Upper lobe of right lung (tissue), 1 donor: ENCODE data around the gene CDHR1. TPM values are rescaled to one million over a fixed set of nuclear protein-coding genes. Genes with fewer than 3 reads are reported as not detected.

Experiments
- ATAC-seq: fragments of 200-7000 bp; cut with Tn5 transposase; one replicate; pipeline ENCODE4 v1.9.1; 2020; ENCODE audit warnings: mild to moderate bottlenecking, moderate library complexity
- DNase-seq: peaks from one replicate; pipeline ENCODE4 v3.0.0-alpha.2; 2020
- H3K27ac ChIP-seq: fragments of 200-600 bp; one replicate; pipeline ENCODE4 v1.8.0; 2022
- H3K27me3 ChIP-seq: fragments of 200-600 bp; one replicate; pipeline ENCODE4 v1.8.0; 2022; ENCODE audit warnings: mild to moderate bottlenecking
- H3K36me3 ChIP-seq: fragments of 200-600 bp; one replicate; pipeline ENCODE4 v1.8.0; 2022
- H3K4me1 ChIP-seq: fragments of 200-600 bp; one replicate; pipeline ENCODE4 v1.8.0; 2022
- H3K4me3 ChIP-seq: fragments of 200-600 bp; one replicate; pipeline ENCODE4 v1.8.0; 2022; ENCODE audit warnings: mild to moderate bottlenecking
- H3K9me3 ChIP-seq: fragments of 200-600 bp; one replicate; pipeline ENCODE4 v1.8.0; 2022
- intact Hi-C: fragments of 100-400 bp; cut with DNase I; formaldehyde crosslinking; loops from one replicate; pipeline ENCODE4 v1.11.0; 2022
- total RNA-seq: library from RNA; stranded (reverse); fragmentation: NEBNext Ultra II Directional; extraction: Animal tissue kit (Norgen Biotek cat#: 25700); gene quantifications from one replicate; pipeline ENCODE4 v1.2.1, GENCODE V29; 2021
- TF ChIP-seq, protein P1 (sequence below): fragments of 200-600 bp; IDR thresholded peaks from one replicate; pipeline ENCODE4 v1.8.0; 2022; ENCODE audit warnings: antibody characterized with exemption
- donor health status: DM: no; HTN: yes; CAD: no; lungs with severe emphysema.

CDHR1 gene
- total RNA-seq, 1 donor from 2014 or later, result 0.35 TPM

DNA sequence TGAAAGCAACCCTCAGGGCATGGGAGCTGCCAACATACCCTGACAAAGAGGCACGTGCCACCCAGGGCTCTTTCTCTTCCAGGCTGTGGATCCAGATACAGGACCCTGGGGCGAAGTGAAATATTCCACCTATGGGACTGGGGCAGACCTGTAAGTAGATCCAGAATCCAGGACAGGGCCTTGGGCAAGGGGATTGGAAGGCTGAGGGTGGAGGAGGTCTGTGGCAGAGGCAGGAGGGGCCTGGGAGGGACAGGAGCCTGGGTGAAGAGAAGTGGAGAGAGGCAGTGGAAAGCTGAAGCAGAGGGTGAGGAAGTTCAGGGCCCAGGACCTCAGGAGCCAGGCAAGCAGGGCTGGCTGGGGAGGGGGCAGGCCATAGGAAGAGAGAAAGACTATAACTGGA lies 17.2 kb downstream of the CDHR1 start:
- intact Hi-C loops, result no loop called here
- peaks cover 5% of the 10 kb centered on the region for H3K27me3 ChIP-seq
- H3K4me1 ChIP-seq, result no peaks in the 10 kb centered on the region
- TF ChIP-seq, protein P1, sequence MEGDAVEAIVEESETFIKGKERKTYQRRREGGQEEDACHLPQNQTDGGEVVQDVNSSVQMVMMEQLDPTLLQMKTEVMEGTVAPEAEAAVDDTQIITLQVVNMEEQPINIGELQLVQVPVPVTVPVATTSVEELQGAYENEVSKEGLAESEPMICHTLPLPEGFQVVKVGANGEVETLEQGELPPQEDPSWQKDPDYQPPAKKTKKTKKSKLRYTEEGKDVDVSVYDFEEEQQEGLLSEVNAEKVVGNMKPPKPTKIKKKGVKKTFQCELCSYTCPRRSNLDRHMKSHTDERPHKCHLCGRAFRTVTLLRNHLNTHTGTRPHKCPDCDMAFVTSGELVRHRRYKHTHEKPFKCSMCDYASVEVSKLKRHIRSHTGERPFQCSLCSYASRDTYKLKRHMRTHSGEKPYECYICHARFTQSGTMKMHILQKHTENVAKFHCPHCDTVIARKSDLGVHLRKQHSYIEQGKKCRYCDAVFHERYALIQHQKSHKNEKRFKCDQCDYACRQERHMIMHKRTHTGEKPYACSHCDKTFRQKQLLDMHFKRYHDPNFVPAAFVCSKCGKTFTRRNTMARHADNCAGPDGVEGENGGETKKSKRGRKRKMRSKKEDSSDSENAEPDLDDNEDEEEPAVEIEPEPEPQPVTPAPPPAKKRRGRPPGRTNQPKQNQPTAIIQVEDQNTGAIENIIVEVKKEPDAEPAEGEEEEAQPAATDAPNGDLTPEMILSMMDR, result no peak
- H3K4me3 ChIP-seq, result no peak overlapping the region
- H3K27ac ChIP-seq, result no peak overlapping the region
- ATAC-seq (no peak), DNase-seq (no peak)
- H3K36me3 ChIP-seq, result no peaks in the 10 kb centered on the region
- no peaks in the 10 kb centered on the region for H3K9me3 ChIP-seq

DNA sequence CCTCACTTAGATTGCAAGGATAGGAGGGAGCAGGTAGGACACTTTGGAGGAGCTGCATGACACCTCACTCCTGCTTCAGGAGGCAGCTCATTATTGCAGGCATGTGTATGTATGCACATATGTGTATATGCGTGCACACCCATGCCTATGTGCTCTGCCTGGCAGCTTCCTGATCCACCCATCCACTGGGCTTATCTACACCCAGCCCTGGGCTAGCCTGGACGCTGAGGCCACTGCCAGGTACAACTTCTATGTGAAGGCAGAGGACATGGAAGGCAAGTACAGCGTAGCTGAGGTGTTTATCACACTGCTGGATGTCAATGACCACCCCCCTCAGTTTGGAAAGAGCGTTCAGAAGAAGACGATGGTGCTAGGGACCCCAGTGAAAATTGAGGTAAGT lies 17.7 kb downstream of the CDHR1 start:
- no peak for ATAC-seq

DNA sequence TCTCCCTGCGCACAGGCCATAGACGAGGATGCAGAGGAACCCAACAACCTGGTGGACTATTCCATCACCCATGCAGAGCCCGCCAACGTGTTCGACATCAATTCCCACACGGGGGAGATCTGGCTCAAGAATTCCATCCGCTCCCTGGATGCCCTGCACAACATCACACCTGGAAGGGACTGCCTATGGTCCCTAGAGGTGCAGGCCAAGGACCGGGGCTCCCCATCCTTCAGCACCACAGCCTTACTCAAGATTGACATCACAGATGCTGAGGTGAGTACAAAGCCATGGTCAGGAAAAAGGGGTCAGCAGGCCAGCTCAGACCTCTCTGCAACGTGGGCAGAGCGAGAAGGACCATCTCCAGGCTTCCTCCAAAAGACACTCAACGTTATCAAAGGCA lies 18.7 kb downstream of the CDHR1 start:
- TF ChIP-seq, protein P1, result no peak
- intact Hi-C loops, result no loop called here
- no peak for DNase-seq
- Histone ChIP-seq H3K27ac (no peak overlapping the region), H3K36me3 (no peaks in the 10 kb centered on the region), H3K27me3 (no peaks in the 10 kb centered on the region), H3K4me1 (no peaks in the 10 kb centered on the region), H3K9me3 (no peaks in the 10 kb centered on the region), H3K4me3 (no peak overlapping the region)
- no peak for ATAC-seq

More for the DNA sequence above, 17.7 kb downstream of the CDHR1 start:
- H3K36me3 ChIP-seq, result no peaks in the 10 kb centered on the region
- no peak overlapping the region for H3K4me3 ChIP-seq
- intact Hi-C loops, result no loop called here
- TF ChIP-seq, protein P1, result no peak
- H3K4me1 ChIP-seq, result no peaks in the 10 kb centered on the region
- H3K27me3 ChIP-seq, result peaks cover 2% of the 10 kb centered on the region
- no peak overlapping the region for H3K27ac ChIP-seq
- no peaks in the 10 kb centered on the region for H3K9me3 ChIP-seq
- no peak for DNase-seq

DNA sequence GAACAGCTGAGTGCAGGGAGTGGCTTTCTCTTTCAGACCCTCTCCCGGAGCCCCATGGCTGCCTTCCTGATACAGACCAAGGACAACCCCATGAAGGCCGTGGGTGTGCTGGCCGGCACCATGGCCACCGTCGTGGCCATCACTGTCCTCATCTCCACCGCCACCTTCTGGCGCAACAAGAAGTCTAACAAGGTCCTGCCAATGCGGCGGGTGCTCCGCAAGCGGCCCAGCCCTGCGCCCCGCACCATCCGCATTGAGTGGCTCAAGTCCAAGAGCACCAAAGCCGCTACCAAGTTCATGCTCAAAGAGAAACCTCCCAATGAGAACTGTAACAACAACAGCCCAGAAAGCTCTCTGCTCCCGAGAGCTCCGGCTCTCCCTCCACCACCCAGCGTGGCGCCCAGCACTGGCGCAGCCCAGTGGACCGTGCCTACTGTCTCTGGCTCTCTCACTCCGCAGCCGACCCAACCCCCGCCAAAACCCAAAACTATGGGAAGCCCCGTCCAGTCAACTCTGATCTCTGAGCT lies 19.8 kb downstream of the CDHR1 start:
- TF ChIP-seq, protein P1, result no peak
- Histone ChIP-seq H3K4me1 (no peaks in the 10 kb centered on the region), H3K27ac (no peak overlapping the region), H3K27me3 (no peaks in the 10 kb centered on the region), H3K4me3 (no peak overlapping the region), H3K36me3 (no peaks in the 10 kb centered on the region), H3K9me3 (no peaks in the 10 kb centered on the region)
- DNase-seq (no peak), ATAC-seq (no peak)
- intact Hi-C loops, result no loop called here

DNA sequence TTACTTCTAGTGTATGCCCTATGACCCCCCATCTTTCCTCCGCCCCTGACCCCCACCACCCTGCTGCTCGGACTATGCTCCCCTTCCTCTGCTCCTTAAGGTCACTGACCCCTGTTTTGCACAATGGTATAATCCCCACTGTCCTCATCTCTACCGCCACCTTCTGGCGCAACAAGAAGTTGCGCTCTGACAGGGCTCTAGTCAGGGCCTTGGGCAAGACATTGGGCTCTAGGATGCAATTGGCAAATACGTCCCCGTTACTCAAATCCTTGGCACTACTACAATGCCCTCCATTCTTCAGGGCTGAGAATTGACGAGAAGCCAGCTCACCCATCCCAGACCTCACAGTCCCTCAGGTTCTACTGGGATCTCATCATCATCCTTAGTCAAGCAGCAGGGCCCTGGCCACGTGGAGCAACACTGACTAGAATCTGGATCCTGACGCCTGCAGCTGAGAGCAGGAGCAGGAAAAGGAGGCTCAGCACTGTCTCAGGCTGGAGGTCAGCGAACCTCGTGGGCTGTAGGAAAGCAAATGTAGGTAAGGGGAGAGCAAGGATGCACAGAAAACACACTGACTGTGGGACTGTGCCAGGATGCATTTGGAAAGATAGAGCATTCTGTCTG lies 20.4 kb downstream of the CDHR1 start:
- DNase-seq, result no peak

More for the DNA sequence above, 20.4 kb downstream of the CDHR1 start:
- intact Hi-C loops, result no loop called here
- no peaks in the 10 kb centered on the region for H3K9me3 ChIP-seq
- TF ChIP-seq, protein P1, result peak; percentile 17
- no peaks in the 10 kb centered on the region for H3K4me1 ChIP-seq
- H3K27me3 ChIP-seq, result no peaks in the 10 kb centered on the region
- no peak overlapping the region for H3K4me3 ChIP-seq
- ATAC-seq, result peak; percentile 45
- H3K27ac ChIP-seq, result no peak overlapping the region
- no peaks in the 10 kb centered on the region for H3K36me3 ChIP-seq
